HG02884 (cell line): ENCODE data around the gene MAU2.

Experiments used
- ATAC-seq: cut with Tn5 transposase; IDR thresholded peaks from one replicate; pipeline ENCODE4 v1.9.1; 2021; ENCODE audit warnings: mild to moderate bottlenecking, moderate library complexity; ENCODE audit not compliant: unreplicated experiment

Gene MAU2

DNA sequence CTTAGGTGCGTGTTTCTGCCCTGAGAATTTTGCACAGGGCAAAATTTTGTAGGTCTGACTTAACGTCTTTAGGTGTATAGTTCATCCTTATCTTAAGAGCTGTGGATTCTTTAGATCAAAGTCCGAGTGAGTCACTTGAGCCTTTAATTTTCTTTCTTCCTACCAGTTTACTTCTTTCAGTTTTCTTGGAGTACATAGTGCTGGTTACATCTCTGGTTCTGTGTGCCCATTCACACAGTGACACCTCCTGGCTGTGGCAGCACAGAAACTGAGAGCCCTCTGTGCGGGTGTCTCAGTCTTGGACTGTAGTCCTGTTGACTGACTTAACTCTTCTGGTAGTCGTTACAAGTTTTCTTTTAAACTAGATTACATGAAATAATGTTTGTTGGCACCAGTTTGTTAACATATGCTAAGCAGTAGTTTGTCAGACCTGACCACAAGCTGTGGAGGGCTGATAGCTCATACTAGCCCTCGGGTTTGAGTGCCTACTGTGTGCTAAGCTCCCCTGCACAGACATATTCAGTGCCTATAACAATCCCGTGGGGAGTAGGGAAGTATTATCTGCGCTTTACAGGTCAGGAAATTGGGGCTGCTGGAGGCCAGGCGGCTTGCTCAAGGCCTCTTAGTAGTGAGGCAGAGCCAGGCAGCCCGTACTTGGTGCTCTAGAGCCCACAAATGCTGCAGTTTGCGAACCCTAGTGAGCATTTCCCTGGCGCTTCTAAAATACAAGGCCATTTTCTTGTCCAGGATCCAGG, 86.4 kb downstream of the MAU2 start:
- no peak for ATAC-seq

- no peak for ATAC-seq
Observed at GRCh38 chr19:19407633-19407930, 87.0 kb downstream of the MAU2 start.
